Nephron (organoid): ENCODE results near the gene MET.

Source experiments
- H3K27ac Mint-ChIP-seq, 3 experiments: 2 replicates each; pipeline ENCODE4 v1.8.0; 2020; ENCODE audit warnings: mixed read lengths in 3 of 3, mild to moderate bottlenecking in 2 of 3, moderate library complexity in 1 of 3
- H3K27me3 Mint-ChIP-seq: 2 replicates; pipeline ENCODE4 v1.8.0; 2021; ENCODE audit warnings: low read depth, mild to moderate bottlenecking, moderate library complexity, mixed read lengths
- H3K36me3 Mint-ChIP-seq: 2 replicates; pipeline ENCODE4 v1.8.0; 2020; ENCODE audit warnings: low read depth, mixed read lengths
- H3K4me1 Mint-ChIP-seq: 2 replicates; pipeline ENCODE4 v1.8.0; 2020; ENCODE audit warnings: mixed read lengths
- H3K4me3 Mint-ChIP-seq, 3 experiments: 2 replicates each; pipeline ENCODE4 v1.8.0; 2020; ENCODE audit warnings: mild to moderate bottlenecking in 3 of 3, mixed read lengths in 3 of 3, moderate library complexity in 2 of 3
- H3K9me3 Mint-ChIP-seq: 2 replicates; pipeline ENCODE4 v1.8.0; 2020; ENCODE audit warnings: mixed read lengths
- CTCF ChIP-seq, 3 experiments: fragments of 200-600 bp; sonication (generic); IDR thresholded peaks; one replicate each; pipeline ENCODE4 v1.5.0; 2021; ENCODE audit warnings: antibody characterized with exemption in 3 of 3; ENCODE audit not compliant: unreplicated experiment in 3 of 3

The MET gene

GRCh38 chr7:116784647-116785046 is 112.7 kb downstream of the MET start:
- H3K4me1 Mint-ChIP-seq: peaks cover 30% of the 10 kb centered on the region
- H3K27ac Mint-ChIP-seq: no peak overlapping the region
- peaks cover 4% of the 10 kb centered on the region for H3K36me3 Mint-ChIP-seq
- H3K4me3 Mint-ChIP-seq: no peak overlapping the region
- H3K9me3 Mint-ChIP-seq: no peaks in the 10 kb centered on the region
- TF ChIP-seq CTCF (IDR thresholded peaks at IDR 0.05; ENCODE audit: unreplicated experiment in 3 of 3): no peak
- no peaks in the 10 kb centered on the region for H3K27me3 Mint-ChIP-seq

GRCh38 chr7:116785843-116786242 is 113.8 kb downstream of the MET start:
- no peaks in the 10 kb centered on the region for H3K9me3 Mint-ChIP-seq

GRCh38 chr7:116786791-116787443 is 114.9 kb downstream of the MET start:
- Mint-ChIP-seq H3K9me3 (no peaks in the 10 kb centered on the region), H3K4me1 (peaks cover 13% of the 10 kb centered on the region), H3K27ac (no peak overlapping the region), H3K36me3 (peaks cover 9% of the 10 kb centered on the region), H3K4me3 (no peak overlapping the region), H3K27me3 (no peaks in the 10 kb centered on the region)
- TF ChIP-seq CTCF (IDR thresholded peaks at IDR 0.05; ENCODE audit: unreplicated experiment in 3 of 3): peak in 1 of 3 experiments; percentile 34

More at GRCh38 chr7:116785843-116786242, 113.8 kb downstream of the MET start:
- TF ChIP-seq CTCF (IDR thresholded peaks at IDR 0.05; ENCODE audit: unreplicated experiment in 3 of 3): no peak
- Mint-ChIP-seq H3K4me1 (peaks cover 20% of the 10 kb centered on the region), H3K27ac (no peak overlapping the region), H3K36me3 (peaks cover 9% of the 10 kb centered on the region), H3K27me3 (no peaks in the 10 kb centered on the region), H3K4me3 (no peak overlapping the region)

- Mint-ChIP-seq H3K27me3 (no peaks in the 10 kb centered on the region), H3K9me3 (no peaks in the 10 kb centered on the region), H3K4me1 (peaks cover 3% of the 10 kb centered on the region), H3K36me3 (peaks cover 9% of the 10 kb centered on the region), H3K4me3 (no peak overlapping the region), H3K27ac (no peak overlapping the region)
- TF ChIP-seq CTCF (IDR thresholded peaks at IDR 0.05; ENCODE audit: unreplicated experiment in 3 of 3): no peak
These were observed 115.9 kb downstream of the MET start for GRCh38 chr7:116787881-116788280.

GRCh38 chr7:116788572-116789197 is 116.7 kb downstream of the MET start:
- H3K27ac Mint-ChIP-seq: no peak overlapping the region
- H3K36me3 Mint-ChIP-seq: peaks cover 9% of the 10 kb centered on the region
- no peak overlapping the region for H3K4me3 Mint-ChIP-seq
- H3K9me3 Mint-ChIP-seq: no peaks in the 10 kb centered on the region
- H3K4me1 Mint-ChIP-seq: no peaks in the 10 kb centered on the region
- no peaks in the 10 kb centered on the region for H3K27me3 Mint-ChIP-seq
- TF ChIP-seq CTCF (IDR thresholded peaks at IDR 0.05; ENCODE audit: unreplicated experiment in 3 of 3): no peak

- Mint-ChIP-seq H3K27me3 (no peaks in the 10 kb centered on the region), H3K9me3 (no peaks in the 10 kb centered on the region), H3K27ac (no peak overlapping the region), H3K4me3 (no peak overlapping the region), H3K36me3 (peaks cover 10% of the 10 kb centered on the region), H3K4me1 (no peaks in the 10 kb centered on the region)
- TF ChIP-seq CTCF (IDR thresholded peaks at IDR 0.05; ENCODE audit: unreplicated experiment in 3 of 3): no peak
These were observed 118.0 kb downstream of the MET start for GRCh38 chr7:116790025-116790424.
